Activated CD4-positive, alpha-beta memory T cell treated with anti-CD3 and anti-CD28 coated beads, Interleukin-2, amount 10 ng/mL, durations not matched to agents 7 days and 5 days (primary cell): ENCODE measurements around the gene C12orf75. TPM values are rescaled to one million over a fixed set of nuclear protein-coding genes. Genes with fewer than 3 reads are reported as not detected.
"Not testable (repeated sequence)": the region's sequence is repeated elsewhere in the genome, so short reads cannot be mapped to it uniquely, and the experiment has no call there.

ENCODE experiments used
- CTCF ChIA-PET: fragments of 350-600 bp; sonication (Branson Sonifier 250); formaldehyde crosslinking; loops from one replicate; lab custom pipeline; 2021; ENCODE audit warnings: antibody characterized with exemption, inconsistent platforms; lab: Charles Lee
- POLR2A ChIA-PET: fragments of 350-600 bp; sonication (Branson Sonifier 250); formaldehyde crosslinking; loops from one replicate; lab custom pipeline; 2021; ENCODE audit warnings: antibody characterized with exemption; lab: Charles Lee
- DNase-seq: peaks from one replicate; pipeline ENCODE4 v3.0.0-alpha.2; 2020
- H3K27ac Mint-ChIP-seq: one replicate; pipeline ENCODE4 v1.8.0; 2021; ENCODE audit warnings: mild to moderate bottlenecking, mixed read lengths
- H3K27me3 Mint-ChIP-seq: one replicate; pipeline ENCODE4 v1.8.0; 2021; ENCODE audit warnings: mixed read lengths
- H3K36me3 Mint-ChIP-seq: one replicate; pipeline ENCODE4 v1.8.0; 2021; ENCODE audit warnings: low read depth, mixed read lengths
- H3K4me1 Mint-ChIP-seq: one replicate; pipeline ENCODE4 v1.8.0; 2021; ENCODE audit warnings: mixed read lengths
- H3K4me3 Mint-ChIP-seq: one replicate; pipeline ENCODE4 v1.8.0; 2021; ENCODE audit warnings: mild to moderate bottlenecking, mixed read lengths
- H3K9me3 Mint-ChIP-seq: one replicate; pipeline ENCODE4 v1.8.0; 2021; ENCODE audit warnings: mixed read lengths
- total RNA-seq, 2 experiments: library from RNA; stranded (reverse); gene quantifications; one replicate each; pipeline ENCODE4 v1.2.3, GENCODE V29; 2021

The C12orf75 gene
- total RNA-seq, 2 experiments from 2014 or later, result 288 to 312 TPM

GRCh38 chr12:105331805-105332251, 1.3 kb downstream of the C12orf75 start:
- peak; percentile 74 for DNase-seq
- H3K4me1 Mint-ChIP-seq, result peaks cover 83% of the 10 kb centered on the region
- H3K36me3 Mint-ChIP-seq, result peaks cover 47% of the 10 kb centered on the region
- peaks cover 5% of the 10 kb centered on the region for H3K9me3 Mint-ChIP-seq
- H3K4me3 Mint-ChIP-seq, result peak overlapping the region; percentile 90
- peak overlapping the region; percentile 86 for H3K27ac Mint-ChIP-seq
- no peaks in the 10 kb centered on the region for H3K27me3 Mint-ChIP-seq
- POLR2A ChIA-PET, result interaction anchor here (0.6 to 5.2 kb wide), 17 partner anchors 13 to 1028 kb away, joined by 3 to 41 read pairs (median 5); partner anchors contain the start of genes APPL2, EID3 and WASHC4
- CTCF ChIA-PET, result interaction anchor here (0.9 to 3.3 kb wide), 4 partner anchors 11 to 96 kb away, joined by 3 to 14 read pairs (median 4); partner anchors contain the start of gene APPL2

DNA sequence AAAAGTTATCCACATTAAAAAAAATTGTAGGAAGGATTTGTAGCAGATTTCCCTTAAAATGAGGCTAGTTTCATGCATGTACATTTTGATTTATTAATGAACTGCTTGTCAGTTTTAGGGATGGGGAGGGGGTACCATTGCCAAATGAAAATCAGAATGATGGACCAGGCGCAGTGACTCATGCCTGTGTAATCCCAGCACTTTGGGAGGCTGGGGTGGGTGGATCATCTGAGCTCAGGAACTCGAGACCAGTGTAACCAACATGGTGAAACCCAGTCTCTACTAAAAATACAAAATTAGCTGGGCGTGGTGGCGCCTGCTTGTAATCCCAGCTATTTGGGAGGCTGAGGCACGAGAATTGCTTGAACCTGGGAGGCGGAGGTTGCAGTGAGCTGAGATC, 1.8 kb downstream of the C12orf75 start:
- POLR2A ChIA-PET, result interaction anchor here (1.0 to 5.2 kb wide), 12 partner anchors 13 to 1028 kb away, joined by 4 to 41 read pairs (median 8); partner anchors contain the start of genes APPL2, EID3 and WASHC4
- H3K36me3 Mint-ChIP-seq, result peaks cover 51% of the 10 kb centered on the region

GRCh38 chr12:105332925-105333324, 2.4 kb downstream of the C12orf75 start:
- no peaks in the 10 kb centered on the region for H3K27me3 Mint-ChIP-seq
- POLR2A ChIA-PET, result interaction anchor here (1.1 to 5.2 kb wide), 5 partner anchors 13 to 42 kb away, joined by 4 to 41 read pairs (median 9); no protein-coding TSS in a partner anchor
- H3K4me1 Mint-ChIP-seq, result peaks cover 81% of the 10 kb centered on the region
- peaks cover 8% of the 10 kb centered on the region for H3K9me3 Mint-ChIP-seq
- peak overlapping the region; percentile 67 for H3K4me3 Mint-ChIP-seq
- H3K27ac Mint-ChIP-seq, result peak overlapping the region; percentile 55
- CTCF ChIA-PET, result interaction anchor here (1.0 to 3.3 kb wide), 2 partner anchors 12 to 36 kb away, joined by 3 to 14 read pairs; no protein-coding TSS in a partner anchor
- H3K36me3 Mint-ChIP-seq, result peaks cover 57% of the 10 kb centered on the region
- DNase-seq, result no peak

More for the DNA sequence above, 1.8 kb downstream of the C12orf75 start:
- H3K27me3 Mint-ChIP-seq, DNase-seq, H3K9me3 Mint-ChIP-seq: not testable (repeated sequence)
- Mint-ChIP-seq H3K4me3 (peak overlapping the region; percentile 90), H3K27ac (peak overlapping the region; percentile 86), H3K4me1 (peaks cover 81% of the 10 kb centered on the region)
- CTCF ChIA-PET, result interaction anchor here (0.9 to 3.3 kb wide), 4 partner anchors 11 to 96 kb away, joined by 3 to 14 read pairs (median 4); partner anchors contain the start of gene APPL2

GRCh38 chr12:105334001-105334400, 3.5 kb downstream of the C12orf75 start:
- CTCF ChIA-PET, result interaction anchor here (0.7 to 3.3 kb wide), 2 partner anchors 13 to 109 kb away, joined by 3 to 14 read pairs; no protein-coding TSS in a partner anchor
- Mint-ChIP-seq H3K4me3 (no peak overlapping the region), H3K4me1 (peaks cover 73% of the 10 kb centered on the region), H3K27ac (no peak overlapping the region), H3K9me3 (peaks cover 11% of the 10 kb centered on the region), H3K27me3 (no peaks in the 10 kb centered on the region), H3K36me3 (peaks cover 64% of the 10 kb centered on the region)
- DNase-seq, result no peak
- POLR2A ChIA-PET, result interaction anchor here (5.2 kb wide), 1 partner anchor 15 kb away, joined by 41 read pairs; no protein-coding TSS in a partner anchor

- no peak overlapping the region for H3K27ac Mint-ChIP-seq
- H3K4me3 Mint-ChIP-seq, result no peak overlapping the region
- H3K36me3 Mint-ChIP-seq, result peaks cover 65% of the 10 kb centered on the region
- no peaks in the 10 kb centered on the region for H3K27me3 Mint-ChIP-seq
- ChIA-PET CTCF (interaction anchor here (0.7 to 1.5 kb wide), 2 partner anchors 14 to 110 kb away, joined by 3 to 7 read pairs; no protein-coding TSS in a partner anchor), POLR2A (interaction anchor here (1.5 kb wide), 1 partner anchor 8 kb away, joined by 5 read pairs; no protein-coding TSS in a partner anchor)
- no peak for DNase-seq
- peaks cover 11% of the 10 kb centered on the region for H3K9me3 Mint-ChIP-seq
- peaks cover 68% of the 10 kb centered on the region for H3K4me1 Mint-ChIP-seq
Observed at GRCh38 chr12:105334582-105334981, 4.1 kb downstream of the C12orf75 start.

- H3K4me1 Mint-ChIP-seq, result peaks cover 67% of the 10 kb centered on the region
- H3K36me3 Mint-ChIP-seq, result peaks cover 76% of the 10 kb centered on the region
- H3K27ac Mint-ChIP-seq, result no peak overlapping the region
Observed at GRCh38 chr12:105335856-105336255, 5.4 kb downstream of the C12orf75 start.

DNA sequence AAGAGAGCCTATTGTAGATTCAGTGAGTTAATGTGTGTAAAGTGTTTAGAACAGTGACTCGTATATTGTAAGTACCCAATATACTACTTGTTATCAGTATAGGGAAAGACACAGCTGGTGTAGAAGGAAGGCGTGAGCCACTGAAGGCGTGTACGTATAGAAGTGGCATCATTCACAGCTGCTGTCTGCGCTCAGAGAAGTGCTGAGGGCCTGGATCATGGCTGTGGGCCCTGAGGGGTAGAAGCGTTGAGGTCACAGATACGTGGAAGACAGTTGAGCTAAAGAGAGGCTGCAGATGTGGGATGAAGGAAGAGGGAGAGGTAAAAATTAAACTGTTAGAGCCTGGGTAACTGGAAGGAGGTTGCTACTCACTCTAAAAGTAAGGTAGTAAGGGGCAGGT, 5.9 kb downstream of the C12orf75 start:
- POLR2A ChIA-PET, result interaction anchor here (1.1 kb wide), 1 partner anchor 11 kb away, joined by 3 read pairs; no protein-coding TSS in a partner anchor
- peaks cover 71% of the 10 kb centered on the region for H3K4me1 Mint-ChIP-seq

More at GRCh38 chr12:105335856-105336255, 5.4 kb downstream of the C12orf75 start:
- H3K4me3 Mint-ChIP-seq, result no peak overlapping the region
- no peaks in the 10 kb centered on the region for H3K27me3 Mint-ChIP-seq
- CTCF ChIA-PET, result interaction anchor here (1.5 kb wide), 1 partner anchor 15 kb away, joined by 7 read pairs; no protein-coding TSS in a partner anchor
- DNase-seq, result no peak
- POLR2A ChIA-PET, result interaction anchor here (1.1 to 1.5 kb wide), 2 partner anchors 9 to 11 kb away, joined by 3 to 5 read pairs; no protein-coding TSS in a partner anchor
- H3K9me3 Mint-ChIP-seq, result peaks cover 17% of the 10 kb centered on the region

GRCh38 chr12:105337391-105337790, 6.9 kb downstream of the C12orf75 start:
- H3K9me3 Mint-ChIP-seq, result peaks cover 20% of the 10 kb centered on the region

More for the DNA sequence above, 5.9 kb downstream of the C12orf75 start:
- Mint-ChIP-seq H3K4me3 (no peak overlapping the region), H3K27ac (no peak overlapping the region), H3K27me3 (no peaks in the 10 kb centered on the region), H3K36me3 (peaks cover 81% of the 10 kb centered on the region), H3K9me3 (peaks cover 17% of the 10 kb centered on the region)
- no peak for DNase-seq
- CTCF ChIA-PET, result no interaction called here

DNA sequence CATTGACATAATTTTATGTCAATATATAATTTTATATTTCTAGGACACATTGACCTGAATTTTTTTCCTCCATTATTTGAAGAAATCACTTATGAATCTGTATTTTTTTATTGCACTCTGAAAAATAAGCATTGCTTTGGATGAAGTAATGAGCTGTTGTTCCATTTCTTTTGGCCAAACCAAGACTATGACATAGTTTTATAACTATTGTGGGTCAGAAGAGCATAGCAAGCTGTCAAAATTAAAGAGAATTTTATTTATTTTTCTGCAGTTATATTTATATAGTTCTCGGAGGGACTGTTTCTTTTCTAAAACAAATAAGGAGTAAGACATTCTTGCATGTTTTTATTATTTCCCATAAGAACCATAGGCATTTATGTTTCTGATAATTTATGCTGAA, 8.5 kb downstream of the C12orf75 start:
- no peak overlapping the region for H3K4me3 Mint-ChIP-seq
- no peak overlapping the region for H3K27ac Mint-ChIP-seq
- H3K36me3 Mint-ChIP-seq, result peaks cover 86% of the 10 kb centered on the region
- H3K9me3 Mint-ChIP-seq, result peaks cover 20% of the 10 kb centered on the region
- DNase-seq, result no peak
- H3K27me3 Mint-ChIP-seq, result no peaks in the 10 kb centered on the region
- ChIA-PET CTCF (no interaction called here), POLR2A (no interaction called here)
- peaks cover 65% of the 10 kb centered on the region for H3K4me1 Mint-ChIP-seq

More at GRCh38 chr12:105337391-105337790, 6.9 kb downstream of the C12orf75 start:
- ChIA-PET CTCF (no interaction called here), POLR2A (interaction anchor here (1.5 kb wide), 1 partner anchor 15 kb away, joined by 3 read pairs; no protein-coding TSS in a partner anchor)
- peaks cover 83% of the 10 kb centered on the region for H3K36me3 Mint-ChIP-seq
- no peak overlapping the region for H3K4me3 Mint-ChIP-seq
- peaks cover 72% of the 10 kb centered on the region for H3K4me1 Mint-ChIP-seq
- peak overlapping the region; percentile 40 for H3K27ac Mint-ChIP-seq
- no peaks in the 10 kb centered on the region for H3K27me3 Mint-ChIP-seq
- no peak for DNase-seq

DNA sequence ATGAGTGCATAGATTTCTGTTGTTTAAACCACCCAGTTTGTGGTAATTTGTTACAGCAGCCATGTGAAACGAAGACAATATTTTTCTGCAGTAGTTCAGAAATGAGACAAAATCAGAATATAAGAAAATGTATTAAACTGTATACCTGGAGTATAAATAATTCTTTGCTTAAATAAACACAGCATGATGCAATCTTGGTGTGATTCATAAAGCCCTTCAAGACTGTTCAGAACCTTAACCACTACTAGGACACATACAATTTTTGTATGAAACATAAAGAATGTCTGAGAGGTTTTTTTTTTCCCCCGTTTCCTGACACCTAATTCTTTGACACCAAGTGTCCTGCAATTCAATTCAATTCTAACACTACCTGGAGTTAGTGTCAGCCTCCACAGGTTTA, 10.5 kb downstream of the C12orf75 start:
- peaks cover 44% of the 10 kb centered on the region for H3K4me1 Mint-ChIP-seq
- H3K27me3 Mint-ChIP-seq, result no peaks in the 10 kb centered on the region
- ChIA-PET CTCF (no interaction called here), POLR2A (no interaction called here)
- H3K36me3 Mint-ChIP-seq, result peaks cover 73% of the 10 kb centered on the region
- peaks cover 19% of the 10 kb centered on the region for H3K9me3 Mint-ChIP-seq
- H3K4me3 Mint-ChIP-seq, result no peak overlapping the region
- H3K27ac Mint-ChIP-seq, result no peak overlapping the region
- no peak for DNase-seq

DNA sequence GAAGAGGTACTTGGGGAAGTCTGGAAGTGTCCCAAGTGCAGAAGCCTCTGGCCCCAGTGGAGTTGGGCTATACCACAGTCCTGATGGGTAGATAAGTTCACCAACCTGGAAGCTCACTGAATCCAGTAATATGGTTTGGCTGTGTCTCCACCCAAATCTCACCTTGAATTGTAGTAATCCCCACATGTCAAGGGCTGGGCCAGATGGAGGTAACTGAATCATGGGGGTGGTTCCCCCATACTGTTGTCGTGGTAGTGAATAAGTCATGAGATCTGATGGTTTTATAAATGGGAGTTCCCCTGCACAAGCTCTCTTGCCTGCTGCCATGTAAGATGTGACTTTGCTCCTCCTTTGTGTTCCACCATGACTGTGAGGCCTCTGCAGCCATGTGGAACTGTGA, 11.1 kb downstream of the C12orf75 start:
- Mint-ChIP-seq H3K9me3 (peaks cover 15% of the 10 kb centered on the region), H3K36me3 (peaks cover 72% of the 10 kb centered on the region), H3K4me1 (peaks cover 40% of the 10 kb centered on the region)
- POLR2A ChIA-PET, CTCF ChIA-PET, H3K27ac Mint-ChIP-seq, H3K27me3 Mint-ChIP-seq, H3K4me3 Mint-ChIP-seq, DNase-seq: not testable (repeated sequence)

GRCh38 chr12:105342464-105342863, 12.0 kb downstream of the C12orf75 start:
- no peak overlapping the region for H3K4me3 Mint-ChIP-seq
- H3K27ac Mint-ChIP-seq, result no peak overlapping the region
- peaks cover 36% of the 10 kb centered on the region for H3K4me1 Mint-ChIP-seq
- DNase-seq, result no peak
- peaks cover 69% of the 10 kb centered on the region for H3K36me3 Mint-ChIP-seq
- peaks cover 12% of the 10 kb centered on the region for H3K9me3 Mint-ChIP-seq
- CTCF ChIA-PET, result no interaction called here
- H3K27me3 Mint-ChIP-seq, result no peaks in the 10 kb centered on the region
- POLR2A ChIA-PET, result interaction anchor here (0.6 to 1.3 kb wide), 2 partner anchors 13 to 14 kb away, joined by 3 to 4 read pairs; no protein-coding TSS in a partner anchor

DNA sequence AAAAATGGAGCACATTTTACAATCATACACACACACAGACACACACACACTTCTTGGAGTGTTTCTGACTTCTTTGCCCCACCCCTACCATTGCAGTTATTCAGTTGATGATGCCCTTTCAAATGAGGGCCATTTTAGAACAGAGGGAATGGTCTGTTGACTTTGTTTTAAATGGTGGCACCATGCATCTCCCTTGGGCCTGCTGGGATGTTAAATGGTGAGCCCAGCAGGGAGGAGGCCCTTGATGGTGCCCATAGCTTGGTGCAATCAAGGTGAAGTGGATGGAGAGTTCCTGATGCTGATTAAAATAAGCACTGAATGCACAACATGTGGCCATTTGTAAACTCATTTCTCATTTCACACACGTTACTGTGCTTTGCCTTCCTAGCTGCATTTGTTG, 13.3 kb downstream of the C12orf75 start:
- Mint-ChIP-seq H3K4me1 (peaks cover 35% of the 10 kb centered on the region), H3K4me3 (no peak overlapping the region), H3K27ac (no peak overlapping the region), H3K9me3 (peaks cover 9% of the 10 kb centered on the region), H3K36me3 (peaks cover 67% of the 10 kb centered on the region), H3K27me3 (no peaks in the 10 kb centered on the region)
- POLR2A ChIA-PET, result no interaction called here
- CTCF ChIA-PET, result interaction anchor here (0.7 kb wide), 1 partner anchor 1251 kb away, joined by 3 read pairs; no protein-coding TSS in a partner anchor
- no peak for DNase-seq
